Activated CD4-positive, alpha-beta T cell treated with anti-CD3 and anti-CD28 coated beads for 36 hours (primary cell): ENCODE measurements around the gene RBMS3. TPM values are rescaled to one million over a fixed set of nuclear protein-coding genes. Genes with fewer than 3 reads are reported as not detected.
"Not testable (repeated sequence)": the region's sequence is repeated elsewhere in the genome, so short reads cannot be mapped to it uniquely, and the experiment has no call there.

Source experiments
- ATAC-seq: fragments of 200-7000 bp; cut with Tn5 transposase; one replicate; pipeline ENCODE4 v1.10.0; 2021; ENCODE audit warnings: mild to moderate bottlenecking, moderate library complexity
- CTCF ChIA-PET: fragments of 350-600 bp; sonication (Branson Sonifier 250); formaldehyde crosslinking; loops from one replicate; lab custom pipeline; 2021; ENCODE audit warnings: antibody characterized with exemption; lab: Charles Lee
- POLR2A ChIA-PET: fragments of 350-600 bp; sonication (Branson Sonifier 250); formaldehyde crosslinking; loops from one replicate; lab custom pipeline; 2021; ENCODE audit warnings: antibody characterized with exemption, inconsistent platforms; lab: Charles Lee
- DNase-seq: peaks from one replicate; pipeline ENCODE4 v3.0.0-alpha.2; 2020
- H3K27ac Mint-ChIP-seq: one replicate; pipeline ENCODE4 v1.8.0; 2021; ENCODE audit warnings: mixed read lengths
- H3K27me3 Mint-ChIP-seq: one replicate; pipeline ENCODE4 v1.8.0; 2021; ENCODE audit warnings: mixed read lengths
- H3K36me3 Mint-ChIP-seq: one replicate; pipeline ENCODE4 v1.8.0; 2021; ENCODE audit warnings: low read depth, mixed read lengths
- H3K4me1 Mint-ChIP-seq: one replicate; pipeline ENCODE4 v1.8.0; 2021; ENCODE audit warnings: mixed read lengths
- H3K4me3 Mint-ChIP-seq: one replicate; pipeline ENCODE4 v1.8.0; 2021; ENCODE audit warnings: mild to moderate bottlenecking, moderate library complexity, mixed read lengths
- H3K9me3 Mint-ChIP-seq: one replicate; pipeline ENCODE4 v1.8.0; 2021; ENCODE audit warnings: low read depth, mixed read lengths
- intact Hi-C, 2 experiments: fragments of 100-400 bp; cut with DNase I in 1 of 2; cut with micrococcal nuclease in 1 of 2; formaldehyde crosslinking; loops; one replicate each; pipeline versions ENCODE4 v1.14.2 to v1.15.1; 2022 to 2024; cut with DNase I, micrococcal nuclease
- total RNA-seq, 2 experiments: library from RNA; stranded (reverse); gene quantifications; one replicate each; pipeline ENCODE4 v1.2.3, GENCODE V29; 2021

The RBMS3 gene
- total RNA-seq, 2 experiments from 2014 or later, result 1.5 to 2.0 TPM

DNA sequence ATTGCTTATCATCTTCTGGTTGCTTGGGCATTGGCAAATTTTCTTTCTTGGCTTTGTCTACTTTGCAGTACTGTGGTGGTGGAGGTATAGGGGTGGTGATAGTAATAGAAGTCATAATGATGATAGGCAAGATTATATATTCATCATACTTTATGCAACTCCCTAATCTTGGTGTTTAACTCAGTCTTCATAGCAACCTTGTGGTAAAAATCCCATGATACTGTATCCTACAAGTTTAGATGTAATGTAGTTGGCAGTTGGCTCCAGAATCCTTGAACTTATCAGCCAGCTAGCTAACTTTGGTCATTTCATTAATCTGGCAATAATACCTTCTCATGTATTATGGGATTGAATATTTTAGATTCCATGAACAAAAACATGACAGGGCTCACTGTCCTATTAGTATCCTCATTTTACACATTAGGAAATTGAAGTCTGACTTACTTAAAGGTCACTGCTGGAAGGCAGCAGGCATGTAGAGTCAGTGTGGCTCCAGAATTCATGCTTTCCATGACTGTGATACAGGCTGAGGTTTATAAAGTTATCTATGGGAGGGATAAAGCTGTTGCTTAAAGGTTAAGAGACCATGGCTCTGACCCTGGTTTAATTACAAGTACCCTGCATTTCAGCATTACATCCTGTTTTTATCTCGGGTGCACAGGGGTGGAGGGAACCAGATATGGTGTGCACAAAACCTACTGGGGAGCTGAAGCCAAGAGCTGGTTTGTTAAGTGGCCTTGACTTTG lies 33.3 kb downstream of the RBMS3 start:
- Mint-ChIP-seq H3K4me1 (no peaks in the 10 kb centered on the region), H3K36me3 (no peaks in the 10 kb centered on the region), H3K27ac (no peak overlapping the region), H3K9me3 (no peaks in the 10 kb centered on the region), H3K4me3 (no peak overlapping the region), H3K27me3 (no peaks in the 10 kb centered on the region)
- DNase-seq (no peak), ATAC-seq (no peak)
- ChIA-PET CTCF (no interaction called here), POLR2A (no interaction called here)
- intact Hi-C loops, result no loop called here

DNA sequence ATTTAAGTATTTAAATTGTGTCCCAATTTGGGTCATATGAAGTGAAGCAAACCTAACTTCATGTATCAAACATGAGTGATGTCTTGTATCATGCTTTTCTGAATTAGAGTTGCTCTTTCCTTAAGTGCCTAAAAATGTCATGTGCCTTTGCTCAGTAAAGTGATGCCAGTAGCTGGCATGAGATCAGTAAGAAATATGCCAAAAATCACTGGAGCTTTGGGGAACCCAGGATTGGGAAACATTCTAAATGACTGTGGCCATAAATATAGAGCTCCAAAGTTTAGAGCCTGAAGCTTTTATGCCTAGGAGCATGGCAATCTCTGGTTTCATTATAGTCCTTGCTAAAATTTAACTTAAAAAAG lies 33.8 kb downstream of the RBMS3 start:
- DNase-seq, result no peak
- H3K36me3 Mint-ChIP-seq, result no peaks in the 10 kb centered on the region
- H3K9me3 Mint-ChIP-seq, result no peaks in the 10 kb centered on the region
- ChIA-PET CTCF (no interaction called here), POLR2A (no interaction called here)
- no peaks in the 10 kb centered on the region for H3K4me1 Mint-ChIP-seq
- H3K27ac Mint-ChIP-seq, result no peak overlapping the region
- intact Hi-C loops, result no loop called here
- no peaks in the 10 kb centered on the region for H3K27me3 Mint-ChIP-seq
- no peak for ATAC-seq
- H3K4me3 Mint-ChIP-seq, result no peak overlapping the region

DNA sequence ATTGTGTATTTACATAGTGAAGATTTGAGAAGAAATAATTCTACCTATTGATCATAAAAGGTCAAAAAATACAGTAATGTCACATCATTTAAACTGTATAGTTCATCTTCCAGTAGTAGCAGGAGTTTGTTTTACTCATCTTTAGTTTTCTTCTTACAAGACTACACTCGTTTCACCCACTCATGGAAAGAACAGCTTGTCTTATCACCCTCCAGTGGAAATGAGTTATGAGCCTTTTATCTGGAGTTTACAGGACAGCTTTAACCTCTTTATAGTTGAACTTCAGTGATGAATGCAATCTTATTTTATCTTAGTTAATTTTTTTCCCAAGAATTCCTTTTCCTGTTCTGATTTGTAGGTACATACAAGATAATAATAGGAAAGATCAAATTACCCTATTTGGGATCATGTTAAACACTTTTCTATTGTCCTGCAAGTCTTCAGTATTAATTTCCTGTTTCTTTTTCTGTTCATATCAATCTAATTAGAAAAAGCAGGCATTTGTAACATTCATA lies 36.8 kb downstream of the RBMS3 start:
- POLR2A ChIA-PET, result no interaction called here
- H3K36me3 Mint-ChIP-seq, result no peaks in the 10 kb centered on the region
- H3K4me3 Mint-ChIP-seq, result no peak overlapping the region
- no peaks in the 10 kb centered on the region for H3K27me3 Mint-ChIP-seq
- H3K27ac Mint-ChIP-seq, result no peak overlapping the region
- CTCF ChIA-PET, result interaction anchor here (2.2 kb wide), 1 partner anchor 11 kb away, joined by 6 read pairs; no protein-coding TSS in a partner anchor
- ATAC-seq (no peak), DNase-seq (no peak)
- intact Hi-C loops, result no loop called here
- no peaks in the 10 kb centered on the region for H3K9me3 Mint-ChIP-seq
- no peaks in the 10 kb centered on the region for H3K4me1 Mint-ChIP-seq

DNA sequence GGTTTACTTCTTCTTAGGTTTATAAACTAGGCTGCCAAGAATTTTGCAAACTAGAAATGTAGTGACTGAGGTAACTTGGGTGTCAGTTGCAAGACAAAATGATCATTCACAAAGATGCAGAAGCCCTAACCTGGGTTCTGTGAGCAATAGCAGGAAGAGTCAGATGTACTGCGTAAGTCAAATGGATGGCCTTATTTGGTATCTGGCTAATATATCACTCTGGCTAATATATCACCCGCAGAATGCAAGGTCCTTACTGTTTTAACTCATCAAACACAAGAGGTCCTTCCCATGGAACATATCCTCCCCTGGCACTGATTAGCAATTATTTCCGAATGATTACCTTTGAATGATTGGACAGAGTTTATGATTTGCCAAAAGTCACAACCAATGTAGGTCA lies 37.4 kb downstream of the RBMS3 start:
- H3K36me3 Mint-ChIP-seq, result no peaks in the 10 kb centered on the region
- no peaks in the 10 kb centered on the region for H3K27me3 Mint-ChIP-seq
- ChIA-PET POLR2A (no interaction called here), CTCF (interaction anchor here (1.2 kb wide), 1 partner anchor 396 kb away, joined by 3 read pairs; no protein-coding TSS in a partner anchor)
- H3K9me3 Mint-ChIP-seq, result no peaks in the 10 kb centered on the region
- intact Hi-C loops, result no loop called here
- no peak overlapping the region for H3K27ac Mint-ChIP-seq
- DNase-seq (no peak), ATAC-seq (no peak)
- H3K4me3 Mint-ChIP-seq, result no peak overlapping the region
- no peaks in the 10 kb centered on the region for H3K4me1 Mint-ChIP-seq

DNA sequence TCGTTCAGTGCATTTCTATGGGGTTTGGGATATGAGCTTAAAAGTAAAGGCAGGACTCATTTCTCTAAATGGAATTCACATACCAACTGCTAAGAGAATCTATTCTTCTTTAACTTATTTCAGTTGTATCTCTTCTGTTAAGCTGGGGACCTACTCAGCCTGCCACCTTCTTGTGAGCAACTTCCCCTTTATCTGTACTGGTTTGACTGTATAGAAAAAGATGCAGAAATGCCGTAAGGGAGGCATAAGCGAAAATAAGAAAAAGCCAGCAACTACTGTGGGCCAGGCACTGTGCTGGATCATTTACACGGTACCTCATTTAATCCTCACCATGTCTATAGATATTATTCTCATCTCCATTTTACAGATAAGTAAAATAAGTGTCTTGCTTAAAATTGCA lies 38.4 kb downstream of the RBMS3 start:
- no peaks in the 10 kb centered on the region for H3K9me3 Mint-ChIP-seq

DNA sequence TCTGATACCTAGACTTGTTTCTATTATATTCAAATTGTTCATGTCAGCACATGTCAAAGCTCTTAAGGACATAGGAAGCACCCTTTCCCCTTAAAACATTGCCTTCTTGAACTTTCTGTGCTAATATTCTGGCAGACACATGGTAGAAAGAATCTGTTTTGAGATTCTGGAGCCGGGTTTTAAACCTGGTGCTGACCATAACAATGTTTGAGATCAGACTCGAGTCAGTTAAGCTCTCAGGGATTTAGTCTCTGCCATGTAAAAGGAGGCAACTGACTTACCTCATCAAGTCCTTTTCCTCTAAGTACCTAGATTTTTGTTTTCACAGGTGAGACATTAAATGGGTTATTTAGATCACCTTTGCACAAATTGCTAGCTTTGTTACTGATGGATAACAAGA lies 38.9 kb downstream of the RBMS3 start:
- Mint-ChIP-seq H3K4me1 (peaks cover 2% of the 10 kb centered on the region), H3K27me3 (no peaks in the 10 kb centered on the region), H3K9me3 (no peaks in the 10 kb centered on the region), H3K4me3 (no peak overlapping the region), H3K27ac (no peak overlapping the region), H3K36me3 (no peaks in the 10 kb centered on the region)
- ChIA-PET CTCF (no interaction called here), POLR2A (no interaction called here)
- intact Hi-C loops, result no loop called here
- ATAC-seq (no peak), DNase-seq (no peak)

More for the DNA sequence above, 38.4 kb downstream of the RBMS3 start:
- CTCF ChIA-PET, result interaction anchor here (1.2 kb wide), 1 partner anchor 397 kb away, joined by 3 read pairs; no protein-coding TSS in a partner anchor
- POLR2A ChIA-PET, result no interaction called here
- no peaks in the 10 kb centered on the region for H3K36me3 Mint-ChIP-seq
- H3K27ac Mint-ChIP-seq, result no peak overlapping the region
- H3K4me1 Mint-ChIP-seq, result peaks cover 2% of the 10 kb centered on the region
- no peak overlapping the region for H3K4me3 Mint-ChIP-seq
- intact Hi-C loops, result no loop called here
- no peak for ATAC-seq
- H3K27me3 Mint-ChIP-seq, result no peaks in the 10 kb centered on the region
- DNase-seq, result no peak

DNA sequence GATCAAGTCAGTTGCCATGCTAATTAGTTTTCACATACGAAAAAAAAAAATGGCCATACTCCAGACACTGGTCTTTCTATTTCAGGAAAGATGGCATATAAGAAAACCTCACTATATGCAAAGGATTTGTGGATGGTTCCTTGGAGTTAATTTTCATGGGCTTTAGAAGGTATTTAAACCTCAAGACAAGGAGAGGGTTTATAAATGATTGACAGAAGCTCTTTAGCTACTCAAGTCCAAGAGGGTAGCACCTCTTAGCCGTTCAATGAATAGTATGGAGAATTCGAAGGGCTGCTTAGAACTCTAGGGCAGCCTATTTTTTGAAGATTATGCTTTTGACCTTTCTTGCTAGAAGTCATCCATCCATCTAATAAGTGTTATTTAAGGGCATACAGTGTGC lies 41.7 kb downstream of the RBMS3 start:
- Mint-ChIP-seq H3K9me3 (no peaks in the 10 kb centered on the region), H3K4me3 (no peak overlapping the region), H3K4me1 (peaks cover 2% of the 10 kb centered on the region), H3K36me3 (no peaks in the 10 kb centered on the region), H3K27me3 (no peaks in the 10 kb centered on the region), H3K27ac (no peak overlapping the region)
- no peak for ATAC-seq
- ChIA-PET POLR2A (no interaction called here), CTCF (interaction anchor here (1.0 kb wide), 1 partner anchor 14 kb away, joined by 3 read pairs; no protein-coding TSS in a partner anchor)
- DNase-seq, result no peak
- intact Hi-C loops, result no loop called here

DNA sequence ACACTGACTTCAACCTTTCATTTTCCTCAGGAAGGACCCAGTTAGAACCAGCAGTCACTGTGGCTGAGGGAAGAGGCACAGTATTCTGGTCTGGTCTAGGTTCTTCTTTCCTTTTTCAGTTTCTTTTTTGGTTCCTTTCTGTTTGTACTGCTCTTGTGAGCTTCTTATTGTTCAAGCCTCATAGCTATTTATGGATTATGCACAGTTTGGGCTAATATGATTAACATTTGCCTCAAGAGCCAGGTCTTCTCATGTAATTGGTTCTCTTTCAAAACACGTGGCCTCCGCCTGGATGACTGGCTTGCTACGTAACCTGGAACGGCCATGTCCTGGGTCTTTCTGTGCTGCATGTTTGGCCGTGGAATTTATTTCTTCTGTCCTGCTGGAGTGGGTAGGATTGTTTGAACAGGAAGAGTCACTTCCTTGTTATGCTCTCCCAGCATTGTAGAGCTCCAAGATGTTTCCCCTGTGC lies 43.3 kb downstream of the RBMS3 start:
- ChIA-PET CTCF (interaction anchor here (0.5 kb wide), 1 partner anchor 14 kb away, joined by 3 read pairs; no protein-coding TSS in a partner anchor), POLR2A (no interaction called here)
- ATAC-seq, result no peak
- intact Hi-C loops, result no loop called here
- DNase-seq, result no peak
- no peak overlapping the region for H3K27ac Mint-ChIP-seq
- H3K27me3 Mint-ChIP-seq, result no peaks in the 10 kb centered on the region
- H3K4me1 Mint-ChIP-seq, result peaks cover 2% of the 10 kb centered on the region
- H3K9me3 Mint-ChIP-seq, result no peaks in the 10 kb centered on the region
- H3K36me3 Mint-ChIP-seq, result no peaks in the 10 kb centered on the region
- H3K4me3 Mint-ChIP-seq, result no peak overlapping the region

DNA sequence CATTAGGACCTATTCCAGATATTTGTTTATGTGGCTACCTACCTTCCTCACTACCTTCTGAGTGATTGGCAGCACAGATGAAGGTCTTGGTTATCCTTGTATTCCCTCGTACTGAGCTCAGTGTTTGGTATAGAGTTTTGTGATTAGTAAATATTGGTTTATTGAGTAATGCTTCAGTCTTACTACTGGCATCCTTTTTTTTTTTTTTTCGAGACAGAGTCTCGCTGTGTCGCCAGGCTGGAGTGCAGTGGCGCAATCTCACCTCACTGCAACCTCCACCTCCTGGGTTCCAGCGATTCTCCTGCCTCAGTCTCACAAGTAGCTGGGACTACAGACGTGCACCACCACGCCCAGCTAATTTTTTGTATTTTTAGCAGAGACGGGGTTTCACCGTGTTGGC lies 45.7 kb downstream of the RBMS3 start:
- intact Hi-C loops, H3K4me3 Mint-ChIP-seq, H3K27ac Mint-ChIP-seq, H3K4me1 Mint-ChIP-seq, H3K27me3 Mint-ChIP-seq, H3K9me3 Mint-ChIP-seq, CTCF ChIA-PET, H3K36me3 Mint-ChIP-seq, POLR2A ChIA-PET, DNase-seq, ATAC-seq: not testable (repeated sequence)

DNA sequence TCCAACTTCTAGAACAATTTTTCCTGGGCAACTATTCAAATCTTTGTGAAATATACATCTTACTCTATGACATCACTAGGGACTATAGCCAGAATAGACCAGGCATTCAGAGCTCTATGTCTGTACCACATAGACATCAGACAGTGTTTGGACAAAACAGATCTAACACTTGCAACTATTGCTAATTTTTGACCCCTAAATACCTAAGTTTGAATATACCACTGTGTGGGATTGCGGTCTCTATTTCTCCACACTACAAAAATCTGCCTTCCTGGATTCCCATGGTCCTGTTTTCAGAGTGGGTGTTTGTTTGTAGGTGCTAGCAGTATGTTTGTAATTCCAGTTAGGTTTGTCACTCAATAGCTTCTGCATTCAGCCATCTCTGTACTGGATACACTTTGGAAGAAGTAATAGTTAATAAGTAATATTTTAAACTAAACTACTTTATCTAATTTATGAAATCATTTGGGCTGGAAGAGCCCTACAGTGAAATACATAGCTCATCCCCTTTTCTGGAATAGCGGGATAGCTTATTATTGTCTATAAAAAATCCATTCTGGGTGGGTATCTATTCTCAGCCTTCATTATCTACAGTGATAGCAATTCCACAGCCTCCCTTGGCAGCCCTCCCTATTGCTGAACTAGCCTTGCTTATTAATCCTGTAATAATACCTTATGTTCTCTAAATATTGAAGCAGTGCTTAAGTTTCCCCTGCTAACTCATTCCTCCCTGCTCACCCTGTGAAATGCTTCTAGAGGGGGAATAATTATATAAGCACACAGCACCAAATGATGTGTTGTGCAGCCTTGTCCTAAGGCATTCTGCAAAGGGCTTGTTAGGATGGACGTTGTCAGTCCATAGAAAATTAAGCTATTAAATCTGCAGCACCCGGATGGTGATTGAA lies 49.4 kb downstream of the RBMS3 start:
- H3K4me3 Mint-ChIP-seq, result no peak overlapping the region
- no peaks in the 10 kb centered on the region for H3K36me3 Mint-ChIP-seq
- intact Hi-C loops, result no loop called here
- CTCF ChIA-PET, result interaction anchor here (0.6 to 1.0 kb wide), 2 partner anchors 14 to 127 kb away, joined by 4 to 5 read pairs; no protein-coding TSS in a partner anchor
- ATAC-seq (no peak), DNase-seq (no peak)
- no peaks in the 10 kb centered on the region for H3K27me3 Mint-ChIP-seq
- POLR2A ChIA-PET, result no interaction called here
- no peak overlapping the region for H3K27ac Mint-ChIP-seq
- no peaks in the 10 kb centered on the region for H3K4me1 Mint-ChIP-seq
- H3K9me3 Mint-ChIP-seq, result no peaks in the 10 kb centered on the region

DNA sequence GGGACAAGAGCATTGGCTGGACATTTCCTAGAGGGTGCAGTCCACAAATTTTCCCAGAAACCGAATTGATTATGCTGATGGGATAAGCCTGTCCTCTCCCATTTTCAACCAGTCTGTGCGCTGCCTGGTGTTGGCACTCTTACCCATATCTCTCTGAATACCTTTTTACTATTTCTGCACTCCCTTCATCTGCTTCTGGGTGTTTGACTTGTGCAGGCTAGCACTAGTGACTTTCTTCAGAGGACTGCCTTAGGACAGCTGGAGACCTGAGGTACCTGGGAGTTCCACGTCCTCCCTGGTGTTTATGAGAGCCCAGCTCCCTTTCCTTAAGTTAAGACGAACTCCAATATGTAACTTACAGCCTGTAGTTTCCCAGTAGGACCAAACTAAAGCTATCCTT lies 50.2 kb downstream of the RBMS3 start:
- no peak overlapping the region for H3K4me3 Mint-ChIP-seq
- DNase-seq, result no peak
- no peaks in the 10 kb centered on the region for H3K4me1 Mint-ChIP-seq
- CTCF ChIA-PET, result interaction anchor here (0.6 kb wide), 1 partner anchor 126 kb away, joined by 4 read pairs; no protein-coding TSS in a partner anchor
- ATAC-seq, result no peak
- no peaks in the 10 kb centered on the region for H3K9me3 Mint-ChIP-seq
- H3K27me3 Mint-ChIP-seq, result no peaks in the 10 kb centered on the region
- POLR2A ChIA-PET, result interaction anchor here (0.7 kb wide), 2 partner anchors 46 to 59 kb away, joined by 3 read pairs; no protein-coding TSS in a partner anchor
- intact Hi-C loops, result no loop called here
- H3K36me3 Mint-ChIP-seq, result no peaks in the 10 kb centered on the region
- no peak overlapping the region for H3K27ac Mint-ChIP-seq
